Panc1 (cell line): ENCODE results near the gene FOXP4. TPM values are rescaled to one million over a fixed set of nuclear protein-coding genes. Genes with fewer than 3 reads are reported as not detected.

Experiments used
- ATAC-seq: fragments of 200-7000 bp; cut with Tn5 transposase; 2 replicates; pipeline ENCODE4 v1.9.1; 2020; ENCODE audit warnings: mild to moderate bottlenecking, moderate library complexity
- BruUV-seq: library from RNA; stranded (reverse); fragments of 400-500 nt; replicated peaks from 2 replicates; lab custom pipeline; 2021; lab: Mats Ljungman, UMichigan
- CTCF ChIA-PET: fragments of 300-600 bp; sonication (Branson Sonifier 250); formaldehyde crosslinking; loops from one replicate; lab custom pipeline; 2022; ENCODE audit warnings: antibody characterized with exemption; lab: Charles Lee
- POLR2A ChIA-PET: fragments of 300-600 bp; sonication (Branson Sonifier 250); formaldehyde crosslinking; loops from one replicate; lab custom pipeline; 2022; ENCODE audit warnings: antibody characterized with exemption; lab: Charles Lee
- DNase-seq: peaks from one replicate; pipeline ENCODE4 v3.0.0-alpha.2; 2010; ENCODE audit warnings: low read depth, low spot score
- H3K27ac ChIP-seq: 2 replicates; pipeline ENCODE4 v1.5.1; 2011; ENCODE audit warnings: mild to moderate bottlenecking, low read length, inconsistent platforms
- H3K27me3 ChIP-seq: fragments of 200-500 bp; sonication (Bioruptor generic); 2 replicates; pipeline ENCODE4 v1.6.0; 2014; ENCODE audit warnings: low read length, inconsistent platforms; ENCODE audit not compliant: control insufficient read depth, insufficient read depth
- H3K36me3 ChIP-seq: fragments of 200-500 bp; sonication (Bioruptor generic); 2 replicates; pipeline ENCODE4 v1.5.1; 2014; ENCODE audit warnings: inconsistent platforms, mild to moderate bottlenecking, low read length, moderate library complexity; ENCODE audit not compliant: control insufficient read depth, insufficient read depth
- H3K4me1 ChIP-seq: 2 replicates; pipeline ENCODE4 v1.5.1; 2011; ENCODE audit warnings: inconsistent platforms, mild to moderate bottlenecking, low read length, moderate library complexity; ENCODE audit not compliant: control insufficient read depth, insufficient read depth
- H3K4me3 ChIP-seq, 2 experiments: 2 replicates each; pipeline ENCODE4 v1.5.1; 2011 to 2012; ENCODE audit warnings: low read depth in 2 of 2, low read length in 2 of 2, mild to moderate bottlenecking in 2 of 2, inconsistent platforms in 1 of 2, moderate library complexity in 1 of 2
- H3K9me3 ChIP-seq: fragments of 200-500 bp; sonication (Bioruptor generic); 2 replicates; pipeline ENCODE4 v1.5.1; 2014; ENCODE audit warnings: low read depth, mild to moderate bottlenecking, inconsistent platforms, low read length, moderate library complexity; ENCODE audit not compliant: control insufficient read depth, insufficient read depth
- POLR2AphosphoS5 ChIP-seq: IDR thresholded peaks from 2 replicates; pipeline ENCODE4 v1.6.1; 2012; ENCODE audit warnings: mild to moderate bottlenecking, low read depth, low read length, moderate library complexity
- SIN3A ChIP-seq: IDR thresholded peaks from 2 replicates; pipeline ENCODE4 v1.6.1; 2012; ENCODE audit warnings: low read depth, mild to moderate bottlenecking, low read length, moderate library complexity, borderline replicate concordance; ENCODE audit not compliant: insufficient read depth
- TCF7L2 ChIP-seq: IDR thresholded peaks from 2 replicates; pipeline ENCODE4 v1.6.1; 2011; ENCODE audit warnings: mild to moderate bottlenecking, low read depth, low read length, inconsistent platforms
- in situ Hi-C: cut with HindIII; loops from 2 replicates; pipeline ENCODE4 v1.10.0; 2016; ENCODE audit warnings: low sequenced_read_pairs, low pct_unique_long_range_greater_than_20kb
- intact Hi-C: fragments of 100-400 bp; cut with micrococcal nuclease; formaldehyde crosslinking; loops from one replicate; pipeline ENCODE4 v1.10.0; 2022; ENCODE audit not compliant: unreplicated experiment
- total RNA-seq: library from RNA; stranded (reverse); gene quantifications from one replicate; pipeline ENCODE4 v1.2.1, GENCODE V29; 2021; ENCODE audit not compliant: unreplicated experiment
- TF ChIP-seq, protein P1 (sequence below): fragments of 450-650 bp; IDR thresholded peaks from 2 replicates; pipeline ENCODE4 v1.5.1; 2017; ENCODE audit warnings: mild to moderate bottlenecking
- TF ChIP-seq, protein P2 (sequence below), 2 experiments: IDR thresholded peaks; 2 replicates each; pipeline ENCODE4 v1.6.1; 2011 to 2012; ENCODE audit warnings: low read depth in 2 of 2, control low read depth in 1 of 2, low read length in 1 of 2, mild to moderate bottlenecking in 1 of 2, moderate library complexity in 1 of 2; ENCODE audit not compliant: insufficient read depth in 1 of 2

The FOXP4 gene
- total RNA-seq, 1 experiment from 2014 or later, result 30.4 TPM

DNA sequence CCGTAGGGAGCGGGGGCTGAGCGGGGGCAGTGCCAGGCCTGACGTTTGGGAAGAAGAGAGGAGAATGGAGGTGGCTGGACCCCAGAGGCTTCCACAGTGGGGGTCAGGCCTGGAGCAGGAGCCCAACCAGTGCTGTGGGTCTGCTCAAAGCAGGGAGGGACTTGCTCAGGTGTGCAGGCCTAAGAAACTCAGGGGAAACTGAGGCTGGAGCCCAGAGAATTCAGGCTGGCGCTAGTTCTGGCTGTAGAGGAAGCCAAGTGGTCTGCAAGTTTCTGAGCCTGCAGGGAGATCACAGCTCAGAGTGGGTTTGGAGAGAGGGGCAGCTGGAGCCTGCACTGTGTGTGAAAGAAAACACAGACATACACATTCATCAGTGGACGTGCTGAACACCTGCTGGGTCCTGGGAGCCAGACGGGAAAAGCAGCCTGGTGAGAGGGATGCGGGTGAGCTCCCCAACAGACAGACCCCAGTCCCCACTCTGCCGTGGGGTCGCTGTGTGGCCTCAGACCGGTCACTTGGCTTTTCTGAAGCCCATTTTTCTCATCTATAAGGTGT is 17.7 kb upstream of the FOXP4 start:
- CTCF ChIA-PET, result no interaction called here
- TF ChIP-seq TCF7L2, result no peak
- TF ChIP-seq, protein P1, sequence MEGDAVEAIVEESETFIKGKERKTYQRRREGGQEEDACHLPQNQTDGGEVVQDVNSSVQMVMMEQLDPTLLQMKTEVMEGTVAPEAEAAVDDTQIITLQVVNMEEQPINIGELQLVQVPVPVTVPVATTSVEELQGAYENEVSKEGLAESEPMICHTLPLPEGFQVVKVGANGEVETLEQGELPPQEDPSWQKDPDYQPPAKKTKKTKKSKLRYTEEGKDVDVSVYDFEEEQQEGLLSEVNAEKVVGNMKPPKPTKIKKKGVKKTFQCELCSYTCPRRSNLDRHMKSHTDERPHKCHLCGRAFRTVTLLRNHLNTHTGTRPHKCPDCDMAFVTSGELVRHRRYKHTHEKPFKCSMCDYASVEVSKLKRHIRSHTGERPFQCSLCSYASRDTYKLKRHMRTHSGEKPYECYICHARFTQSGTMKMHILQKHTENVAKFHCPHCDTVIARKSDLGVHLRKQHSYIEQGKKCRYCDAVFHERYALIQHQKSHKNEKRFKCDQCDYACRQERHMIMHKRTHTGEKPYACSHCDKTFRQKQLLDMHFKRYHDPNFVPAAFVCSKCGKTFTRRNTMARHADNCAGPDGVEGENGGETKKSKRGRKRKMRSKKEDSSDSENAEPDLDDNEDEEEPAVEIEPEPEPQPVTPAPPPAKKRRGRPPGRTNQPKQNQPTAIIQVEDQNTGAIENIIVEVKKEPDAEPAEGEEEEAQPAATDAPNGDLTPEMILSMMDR, result no peak
- TF ChIP-seq, protein P2, sequence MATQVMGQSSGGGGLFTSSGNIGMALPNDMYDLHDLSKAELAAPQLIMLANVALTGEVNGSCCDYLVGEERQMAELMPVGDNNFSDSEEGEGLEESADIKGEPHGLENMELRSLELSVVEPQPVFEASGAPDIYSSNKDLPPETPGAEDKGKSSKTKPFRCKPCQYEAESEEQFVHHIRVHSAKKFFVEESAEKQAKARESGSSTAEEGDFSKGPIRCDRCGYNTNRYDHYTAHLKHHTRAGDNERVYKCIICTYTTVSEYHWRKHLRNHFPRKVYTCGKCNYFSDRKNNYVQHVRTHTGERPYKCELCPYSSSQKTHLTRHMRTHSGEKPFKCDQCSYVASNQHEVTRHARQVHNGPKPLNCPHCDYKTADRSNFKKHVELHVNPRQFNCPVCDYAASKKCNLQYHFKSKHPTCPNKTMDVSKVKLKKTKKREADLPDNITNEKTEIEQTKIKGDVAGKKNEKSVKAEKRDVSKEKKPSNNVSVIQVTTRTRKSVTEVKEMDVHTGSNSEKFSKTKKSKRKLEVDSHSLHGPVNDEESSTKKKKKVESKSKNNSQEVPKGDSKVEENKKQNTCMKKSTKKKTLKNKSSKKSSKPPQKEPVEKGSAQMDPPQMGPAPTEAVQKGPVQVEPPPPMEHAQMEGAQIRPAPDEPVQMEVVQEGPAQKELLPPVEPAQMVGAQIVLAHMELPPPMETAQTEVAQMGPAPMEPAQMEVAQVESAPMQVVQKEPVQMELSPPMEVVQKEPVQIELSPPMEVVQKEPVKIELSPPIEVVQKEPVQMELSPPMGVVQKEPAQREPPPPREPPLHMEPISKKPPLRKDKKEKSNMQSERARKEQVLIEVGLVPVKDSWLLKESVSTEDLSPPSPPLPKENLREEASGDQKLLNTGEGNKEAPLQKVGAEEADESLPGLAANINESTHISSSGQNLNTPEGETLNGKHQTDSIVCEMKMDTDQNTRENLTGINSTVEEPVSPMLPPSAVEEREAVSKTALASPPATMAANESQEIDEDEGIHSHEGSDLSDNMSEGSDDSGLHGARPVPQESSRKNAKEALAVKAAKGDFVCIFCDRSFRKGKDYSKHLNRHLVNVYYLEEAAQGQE (IDR thresholded peaks at IDR 0.05; ENCODE audit: insufficient read depth in 1 of 2, low read depth in 2 of 2, low read length in 1 of 2), result no peak
- H3K27me3 ChIP-seq, result no peaks in the 10 kb centered on the region; the same call in 1 of the 2 replicates
- ATAC-seq (no peak), DNase-seq (no peak)
- H3K4me1 ChIP-seq, result no peaks in the 10 kb centered on the region
- H3K27ac ChIP-seq, result no peak overlapping the region
- BruUV-seq, result no TSS peak
- intact Hi-C loops (no loop called here), in situ Hi-C loops (no loop called here)
- H3K36me3 ChIP-seq, result no peaks in the 10 kb centered on the region
- H3K4me3 ChIP-seq, result no peak overlapping the region
- POLR2A ChIA-PET, result no interaction called here
- no peaks in the 10 kb centered on the region for H3K9me3 ChIP-seq

DNA sequence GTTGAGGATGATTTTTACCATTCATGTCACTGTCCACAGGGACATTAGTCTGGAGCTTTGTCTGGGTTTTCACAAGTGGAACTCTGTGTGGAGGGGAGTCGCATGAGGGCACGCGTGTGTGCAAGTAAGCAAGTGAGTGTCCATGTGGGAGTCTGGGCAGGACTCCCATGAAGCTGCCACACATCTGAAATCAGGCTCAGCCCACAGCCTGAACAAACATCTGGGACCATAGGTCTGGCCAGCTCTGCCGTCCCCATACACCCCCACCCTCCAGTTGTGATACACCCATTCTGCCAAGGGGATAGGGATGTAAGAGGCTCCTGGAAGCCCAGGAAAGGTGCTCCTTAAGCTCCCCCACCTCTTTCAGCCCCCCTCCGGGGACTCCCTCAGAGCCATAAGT is 17.1 kb upstream of the FOXP4 start:
- ATAC-seq (no peak), DNase-seq (no peak)
- intact Hi-C loops (no loop called here), in situ Hi-C loops (no loop called here)
- H3K9me3 ChIP-seq, result no peaks in the 10 kb centered on the region
- BruUV-seq, result no TSS peak
- H3K27ac ChIP-seq, result no peak overlapping the region
- no peaks in the 10 kb centered on the region for H3K4me1 ChIP-seq
- TF ChIP-seq, protein P2 (IDR thresholded peaks at IDR 0.05; ENCODE audit: insufficient read depth in 1 of 2, low read depth in 2 of 2, low read length in 1 of 2), result no peak
- TF ChIP-seq SIN3A (no peak), POLR2AphosphoS5 (no peak)
- ChIA-PET CTCF (no interaction called here), POLR2A (no interaction called here)
- H3K4me3 ChIP-seq, result no peak overlapping the region
- no peaks in the 10 kb centered on the region for H3K36me3 ChIP-seq
- H3K27me3 ChIP-seq, result no peaks in the 10 kb centered on the region; the same call in 1 of the 2 replicates
